Measurements from ENCODE around the gene TRIM67. TPM values are rescaled to one million over a fixed set of nuclear protein-coding genes. Genes with fewer than 3 reads are reported as not detected.

The TRIM67 gene
- total and polyA plus RNA-seq, 9 of the 15 experiments (the other 6 are each of a cell fraction or from before 2014, with no cell fraction given): 0.04 to 0.60 (median 0.31) TPM

- TF ChIP-seq EWSR1 (IDR thresholded peaks at IDR 0.05; ENCODE audit: borderline replicate concordance, low read depth, partially characterized antibody) (no peak), NR3C1 (CRISPR knock-in tag; IDR thresholded peaks at IDR 0.05) (no peak), MYBL2 (IDR thresholded peaks at IDR 0.05; ENCODE audit: low read depth) (no peak), MYBL2 (CRISPR knock-in tag; IDR thresholded peaks at IDR 0.05; ENCODE audit: borderline replicate concordance) (no peak), STAT5A (IDR thresholded peaks at IDR 0.05; ENCODE audit: borderline replicate concordance, low read length) (no peak), KDM5B (IDR thresholded peaks at IDR 0.05; ENCODE audit: insufficient replicate concordance, low read depth, low read length) (no peak)
- Histone ChIP-seq H3K27ac (ENCODE audit: extremely low read depth, low read depth, low read length) (no peak overlapping the region), H3K36me3 (ENCODE audit: control insufficient read depth, insufficient read depth, low read length) (no peaks in the 10 kb centered on the region), H3K4me1 (replicated peaks in 1 of 2; ENCODE audit: control insufficient read depth in 2 of 2, insufficient read depth in 2 of 2, low read length in 2 of 2) (peaks cover 0 to 8% of the 10 kb centered on the region in 2 experiments; a peak in 2 of 5 replicates), H3K79me2 (ENCODE audit: control insufficient read depth, insufficient read depth, low read length) (no peaks in the 10 kb centered on the region), H3K9ac (ENCODE audit: insufficient read depth in 1 of 2, low read depth in 2 of 2, low read length in 2 of 2) (no peak overlapping the region), H3K9me3 (replicated peaks; ENCODE audit: control insufficient read depth, insufficient read depth, low read depth, low read length) (no peaks in the 10 kb centered on the region), H2AFZ (ENCODE audit: low read depth, low read length) (no peak overlapping the region; the same call in 1 of the 2 replicates), H3K27me3 (ENCODE audit: control insufficient read depth in 2 of 2, insufficient read depth in 2 of 2, low read length in 2 of 2) (peaks cover 33 to 48% of the 10 kb centered on the region in 2 experiments), H3K4me2 (ENCODE audit: insufficient read depth, low read length) (no peak overlapping the region), H3K9me1 (ENCODE audit: control insufficient read depth, insufficient read depth, low read length) (no peaks in the 10 kb centered on the region), H3K4me3 (no peak overlapping the region), H4K20me1 (replicated peaks; ENCODE audit: control insufficient read depth, insufficient read depth, low read length) (no peaks in the 10 kb centered on the region)
- in situ Hi-C loops (cut with MboI) (no loop called here), intact Hi-C loops (cut with micrococcal nuclease) (no loop called here)
- ChIA-PET CTCF (ENCODE audit: low intra/inter-chr PET ratio) (no interaction called here), POLR2A (interaction anchor here (0.7 kb wide), 1 partner anchor 10 kb away, joined by 3 read pairs; no protein-coding TSS in a partner anchor)
- DNase-seq (ENCODE audit: extremely low read depth in 1 of 4, low spot score in 3 of 4): no peak
- ATAC-seq: peak; percentile 18
- BruUV-seq (replicated peaks): no TSS peak
- WGBS (ENCODE audit: insufficient coverage, low coverage, missing lambda C conversion rate): 7% methylated on average over 11 of the region's 11 CpGs
- FAIRE-seq: no peak
Measured at GRCh38 chr1:231217056-231217455, 55.2 kb downstream of the TRIM67 start.

GRCh38 chr1:231218078-231218477 is 56.2 kb downstream of the TRIM67 start:
- Histone ChIP-seq H3K4me3 (no peak overlapping the region), H3K9me3 (replicated peaks; ENCODE audit: control insufficient read depth, insufficient read depth, low read depth, low read length) (no peaks in the 10 kb centered on the region), H3K9me1 (ENCODE audit: control insufficient read depth, insufficient read depth, low read length) (no peaks in the 10 kb centered on the region), H3K9ac (ENCODE audit: insufficient read depth in 1 of 2, low read depth in 2 of 2, low read length in 2 of 2) (no peak overlapping the region), H3K36me3 (ENCODE audit: control insufficient read depth, insufficient read depth, low read length) (0 out of 3 replicates have a peak, but pooled peaks cover 4% of the 10 kb centered on the region), H3K4me2 (ENCODE audit: insufficient read depth, low read length) (no peak overlapping the region), H4K20me1 (replicated peaks; ENCODE audit: control insufficient read depth, insufficient read depth, low read length) (no peaks in the 10 kb centered on the region), H3K27ac (ENCODE audit: extremely low read depth, low read depth, low read length) (no peak overlapping the region), H3K79me2 (ENCODE audit: control insufficient read depth, insufficient read depth, low read length) (no peaks in the 10 kb centered on the region), H2AFZ (ENCODE audit: low read depth, low read length) (no peak overlapping the region), H3K27me3 (ENCODE audit: control insufficient read depth in 2 of 2, insufficient read depth in 2 of 2, low read length in 2 of 2) (peaks cover 33 to 42% of the 10 kb centered on the region in 2 experiments), H3K4me1 (replicated peaks in 1 of 2; ENCODE audit: control insufficient read depth in 2 of 2, insufficient read depth in 2 of 2, low read length in 2 of 2) (peaks cover 0 to 8% of the 10 kb centered on the region in 2 experiments; a peak in 2 of 5 replicates)
- DNase-seq (ENCODE audit: extremely low read depth in 1 of 4, low spot score in 3 of 4) (no peak), ATAC-seq (no peak), FAIRE-seq (no peak)
- POLR2A ChIA-PET: no interaction called here
- TF ChIP-seq NFE2 (IDR thresholded peaks at IDR 0.05; ENCODE audit: low read depth): no peak
- no peak for TF ChIP-seq CBX3 (IDR thresholded peaks at IDR 0.05; ENCODE audit: borderline replicate concordance in 1 of 2, low read length in 2 of 2)
- no peak for TF ChIP-seq NCOA1 (IDR thresholded peaks at IDR 0.05; ENCODE audit: low read depth)
- no peak for TF ChIP-seq TGIF2 (CRISPR knock-in tag; IDR thresholded peaks at IDR 0.05)
- TF ChIP-seq ZNF324 (CRISPR knock-in tag; IDR thresholded peaks at IDR 0.05): no peak
- no peak for TF ChIP-seq ARID1B (IDR thresholded peaks at IDR 0.05)
- in situ Hi-C loops (cut with MboI): no loop called here
- intact Hi-C loops (cut with micrococcal nuclease): no loop called here
- CTCF ChIA-PET (ENCODE audit: low intra/inter-chr PET ratio): no interaction called here
- no TSS peak for BruUV-seq (replicated peaks)
- WGBS (ENCODE audit: insufficient coverage, low coverage, missing lambda C conversion rate): 2% methylated on average over 6 of the region's 6 CpGs

All from K562 (cell line).